SH-SY5Y (cell line): ENCODE measurements around the gene ZNF534.

ENCODE experiments used
- GATA2 ChIP-seq: IDR thresholded peaks from 2 replicates; pipeline ENCODE4 v1.6.1; 2011; ENCODE audit warnings: mild to moderate bottlenecking, low read depth, low read length
- GATA3 ChIP-seq: IDR thresholded peaks from 2 replicates; pipeline ENCODE4 v1.6.1; 2011; ENCODE audit warnings: low read depth, mild to moderate bottlenecking, low read length, moderate library complexity

GRCh38 chr19:52473655-52474350 is 44.9 kb downstream of the ZNF534 start:
- TF ChIP-seq GATA2 (no peak), GATA3 (no peak)
